Measurements from ENCODE around the gene POFUT1. TPM values are rescaled to one million over a fixed set of nuclear protein-coding genes. Genes with fewer than 3 reads are reported as not detected.

POFUT1 gene
- total and polyA plus RNA-seq, 2 of the 8 experiments (the other 6 are each of a cell fraction or from before 2014, with no cell fraction given) = 19.4 to 24.4 TPM

GRCh38 chr20:32237419-32237818 is 29.7 kb downstream of the POFUT1 start (continued):
- no peak for TF ChIP-seq CHD7 (IDR thresholded peaks at IDR 0.05; ENCODE audit: insufficient replicate concordance, low read length)
- TF ChIP-seq NRF1 (IDR thresholded peaks at IDR 0.05; ENCODE audit: low read depth, low read length) = no peak
- TF ChIP-seq SIX5 (IDR thresholded peaks at IDR 0.05; ENCODE audit: low read depth, low read length) = no peak
